IMR-90 (cell line): ENCODE results near the gene LRRN2. TPM values are rescaled to one million over a fixed set of nuclear protein-coding genes. Genes with fewer than 3 reads are reported as not detected.

ENCODE experiments used
- ATAC-seq: fragments of 200-7000 bp; cut with Tn5 transposase; 2 replicates; pipeline ENCODE4 v1.9.1; 2020; ENCODE audit warnings: low read depth, mild to moderate bottlenecking, moderate library complexity
- BruUV-seq: library from RNA; stranded (reverse); fragments of 400-500 nt; replicated peaks from 2 replicates; lab custom pipeline; 2021; lab: Mats Ljungman, UMichigan
- CTCF ChIA-PET: fragments of 300-600 bp; formaldehyde crosslinking; extraction: SDS; loops from one replicate; lab custom pipeline; 2021; ENCODE audit warnings: antibody characterized with exemption; lab: Yijun Ruan, JAX
- POLR2A ChIA-PET: fragments of 300-600 bp; sonication (Branson Sonifier 250); formaldehyde crosslinking; loops from one replicate; lab custom pipeline; 2022; ENCODE audit warnings: antibody characterized with exemption; ENCODE audit not compliant: unreplicated experiment; lab: Charles Lee
- DNase-seq: peaks from one replicate; pipeline ENCODE4 v3.0.0; 2013
- H2AFZ ChIP-seq: replicated peaks from 2 replicates; pipeline ENCODE3; 2013; ENCODE audit warnings: low read length, mild to moderate bottlenecking; ENCODE audit not compliant: poor library complexity
- H2AK5ac ChIP-seq: 2 replicates; pipeline ENCODE4 v1.6.1; 2013; ENCODE audit warnings: low read depth, low read length, inconsistent platforms
- H2AK9ac ChIP-seq: replicated peaks from 2 replicates; pipeline ENCODE3; 2013; ENCODE audit warnings: mild to moderate bottlenecking, low read depth, low read length, moderate library complexity; ENCODE audit not compliant: poor library complexity
- H2BK120ac ChIP-seq: 2 replicates; pipeline ENCODE4 v1.6.1; 2013; ENCODE audit warnings: low read depth, low read length, inconsistent platforms
- H2BK15ac ChIP-seq: 3 replicates; pipeline ENCODE4 v1.6.1; 2013; ENCODE audit warnings: low read depth, low read length, inconsistent platforms
- H2BK20ac ChIP-seq: 2 replicates; pipeline ENCODE4 v1.6.1; 2013; ENCODE audit warnings: low read depth, mild to moderate bottlenecking, inconsistent platforms, low read length, moderate library complexity
- H2BK5ac ChIP-seq: 2 replicates; pipeline ENCODE4 v1.6.1; 2013; ENCODE audit warnings: mild to moderate bottlenecking, low read depth, low read length, inconsistent platforms; ENCODE audit not compliant: poor library complexity, severe bottlenecking
- H3K14ac ChIP-seq: replicated peaks from 2 replicates; pipeline ENCODE4 v1.6.1; 2013; ENCODE audit warnings: low read depth, low read length, inconsistent platforms
- H3K18ac ChIP-seq: 2 replicates; pipeline ENCODE4 v1.6.1; 2013; ENCODE audit warnings: low read depth, low read length, control low read depth
- H3K23ac ChIP-seq: 2 replicates; pipeline ENCODE4 v1.6.1; 2013; ENCODE audit warnings: low read depth, low read length, inconsistent platforms
- H3K27ac ChIP-seq: 2 replicates; pipeline ENCODE4 v1.5.1; 2013; ENCODE audit warnings: mild to moderate bottlenecking, control low read depth, low read length; ENCODE audit not compliant: insufficient read depth
- H3K27me3 ChIP-seq: 2 replicates; pipeline ENCODE4 v1.6.1; 2013; ENCODE audit warnings: low read length; ENCODE audit not compliant: control insufficient read depth, insufficient read depth
- H3K36me3 ChIP-seq: 2 replicates; pipeline ENCODE4 v1.6.1; 2013; ENCODE audit warnings: low read length, mixed read lengths; ENCODE audit not compliant: control insufficient read depth, insufficient read depth
- H3K4ac ChIP-seq: 2 replicates; pipeline ENCODE4 v1.6.1; 2013; ENCODE audit warnings: low read depth, low read length, inconsistent platforms
- H3K4me1 ChIP-seq: 2 replicates; pipeline ENCODE4 v1.6.1; 2013; ENCODE audit warnings: low read length, mixed read lengths; ENCODE audit not compliant: control insufficient read depth, insufficient read depth
- H3K4me2 ChIP-seq: 2 replicates; pipeline ENCODE4 v1.6.1; 2013; ENCODE audit warnings: low read depth, mild to moderate bottlenecking, control low read depth, low read length, moderate library complexity
- H3K4me3 ChIP-seq: 2 replicates; pipeline ENCODE4 v1.5.1; 2013; ENCODE audit warnings: low read depth, mild to moderate bottlenecking, control low read depth, low read length, moderate library complexity; ENCODE audit not compliant: insufficient read depth
- H3K56ac ChIP-seq: 2 replicates; pipeline ENCODE4 v1.6.1; 2013; ENCODE audit warnings: low read length, inconsistent platforms; ENCODE audit not compliant: insufficient read depth; ENCODE audit errors: extremely low read depth
- H3K79me1 ChIP-seq, 2 experiments: 2 replicates each; pipeline ENCODE4 v1.6.1; 2013; ENCODE audit warnings: low read length in 2 of 2, inconsistent platforms in 1 of 2, low read depth in 1 of 2
- H3K9ac ChIP-seq: 2 replicates; pipeline ENCODE4 v1.6.1; 2013; ENCODE audit warnings: low read depth, low read length, control low read depth
- H3K9me1 ChIP-seq: 2 replicates; pipeline ENCODE4 v1.6.1; 2013; ENCODE audit warnings: low read length, inconsistent platforms; ENCODE audit not compliant: insufficient read depth
- H3K9me3 ChIP-seq: 2 replicates; pipeline ENCODE4 v1.6.1; 2013; ENCODE audit warnings: low read length; ENCODE audit not compliant: control insufficient read depth, insufficient read depth
- H4K20me1 ChIP-seq: 2 replicates; pipeline ENCODE4 v1.6.1; 2013; ENCODE audit warnings: low read length, inconsistent platforms; ENCODE audit not compliant: insufficient read depth
- H4K5ac ChIP-seq: 2 replicates; pipeline ENCODE4 v1.6.1; 2013; ENCODE audit warnings: mild to moderate bottlenecking, low read depth, low read length, control low read depth
- H4K8ac ChIP-seq, 2 experiments: 2 replicates each; pipeline ENCODE4 v1.6.1; 2013; ENCODE audit warnings: low read depth in 2 of 2, low read length in 2 of 2, control low read depth in 1 of 2, inconsistent platforms in 1 of 2
- H4K91ac ChIP-seq: 2 replicates; pipeline ENCODE4 v1.6.1; 2013; ENCODE audit warnings: low read depth, low read length, inconsistent platforms; ENCODE audit not compliant: insufficient read depth
- BHLHE40 ChIP-seq: fragments of 150-350 bp; IDR thresholded peaks from 2 replicates; pipeline ENCODE4 v1.6.1; 2016; ENCODE audit warnings: mild to moderate bottlenecking, low read depth, low read length
- CEBPB ChIP-seq: IDR thresholded peaks from 2 replicates; pipeline ENCODE4 v1.6.1; 2012; ENCODE audit warnings: low read depth, low read length, improper control_type of control experiment
- FOS ChIP-seq: fragments of 150-350 bp; IDR thresholded peaks from 2 replicates; pipeline ENCODE4 v1.6.1; 2016; ENCODE audit warnings: low read depth, low read length
- MAZ ChIP-seq: IDR thresholded peaks from 2 replicates; pipeline ENCODE4 v1.6.1; 2012; ENCODE audit warnings: low read depth, mild to moderate bottlenecking, low read length, improper control_type of control experiment, moderate library complexity, borderline replicate concordance
- MXI1 ChIP-seq: IDR thresholded peaks from 2 replicates; pipeline ENCODE4 v1.6.1; 2012; ENCODE audit warnings: low read depth, mild to moderate bottlenecking, low read length, moderate library complexity, borderline replicate concordance
- POLR2A ChIP-seq: IDR thresholded peaks from 2 replicates; pipeline ENCODE4 v1.6.1; 2012; ENCODE audit warnings: mild to moderate bottlenecking, low read depth, low read length
- WGBS, 2 experiments: methylation state at CpG; one replicate each; pipeline versions ENCODE4 v1.1.5 to v1.1.7; 2013; ENCODE audit warnings: missing lambda C conversion rate in 2 of 2; ENCODE audit not compliant: insufficient read length in 1 of 2; ENCODE audit errors: extremely low coverage in 2 of 2; 5-methylcytosine and 5-hydroxymethylcytosine counted together
- dilution Hi-C: fragments of 300-500 bp; cut with HindIII; formaldehyde crosslinking; loops from one replicate; pipeline ENCODE4 v1.14.3; 2018; ENCODE audit warnings: low sequenced_read_pairs; ENCODE audit not compliant: unreplicated experiment
- in situ Hi-C: fragments of 300-500 bp; cut with MboI; formaldehyde crosslinking; loops from 3 replicates; pipeline ENCODE4 v1.14.3; 2019; ENCODE audit warnings: low sequenced_read_pairs, inconsistent platforms, mixed read lengths
- intact Hi-C: fragments of 100-400 bp; cut with micrococcal nuclease; formaldehyde crosslinking; loops from 2 replicates; pipeline ENCODE4 v1.10.0; 2022
- polyA plus RNA-seq, 3 experiments: library from polyadenylated mRNA; depleted of rRNA; stranded (reverse); fragments of >200 nt; gene quantifications; 2 replicates each; pipeline ENCODE4 v1.2.3, GENCODE V29; 2012; ENCODE audit warnings: low replicate concordance in 1 of 3
- total RNA-seq: library from RNA; depleted of rRNA; stranded (reverse); fragments of >200 nt; gene quantifications from 2 replicates; pipeline ENCODE4 v1.2.3, GENCODE V29; 2012

The LRRN2 gene
- total and polyA plus RNA-seq, 2 of the 4 experiments (the other 2 are of a cell fraction): not detected

- no peak overlapping the region for H2BK20ac ChIP-seq
- dilution Hi-C loops: no loop called here
- H3K14ac ChIP-seq: no peak overlapping the region
- H3K23ac ChIP-seq: no peak overlapping the region
- no peak overlapping the region for H3K18ac ChIP-seq
- no peak overlapping the region for H2BK120ac ChIP-seq
- H3K9me1 ChIP-seq: no peaks in the 10 kb centered on the region
- no TSS peak for BruUV-seq
- no peak overlapping the region for H2BK5ac ChIP-seq
- H3K27me3 ChIP-seq: peaks cover 17% of the 10 kb centered on the region
- H2AK5ac ChIP-seq: no peak overlapping the region
- ATAC-seq (no peak), DNase-seq (no peak)
- POLR2A ChIA-PET: no interaction called here
- no peak overlapping the region for H4K8ac ChIP-seq
- H3K56ac ChIP-seq: no peak overlapping the region
- in situ Hi-C loops: no loop called here
- no peaks in the 10 kb centered on the region for H3K79me1 ChIP-seq
- no peaks in the 10 kb centered on the region for H3K9me3 ChIP-seq
- no peak overlapping the region for H3K4me2 ChIP-seq
- H3K4me1 ChIP-seq: no peaks in the 10 kb centered on the region
- H4K20me1 ChIP-seq: no peaks in the 10 kb centered on the region
- no peak overlapping the region for H2BK15ac ChIP-seq
- no peak overlapping the region for H4K91ac ChIP-seq
- no peak overlapping the region for H3K27ac ChIP-seq
- no peak overlapping the region for H2AK9ac ChIP-seq
- H3K9ac ChIP-seq: no peak overlapping the region
- CTCF ChIA-PET: no interaction called here
- no peak overlapping the region for H3K4ac ChIP-seq
- no peak overlapping the region for H4K5ac ChIP-seq
- no peaks in the 10 kb centered on the region for H3K36me3 ChIP-seq
- no peak overlapping the region for H2AFZ ChIP-seq
- intact Hi-C loops: no loop called here
- WGBS, 2 experiments: no CpG with 5 or more reads among the region's 4 CpGs
- no peak overlapping the region for H3K4me3 ChIP-seq
- TF ChIP-seq MXI1 (no peak), CEBPB (no peak), BHLHE40 (no peak), POLR2A (no peak), FOS (no peak), MAZ (no peak)
These were observed 19.4 kb upstream of the LRRN2 start for GRCh38 chr1:204704794-204705492.
